Measurements from ENCODE around the gene NPIPB2. TPM values are rescaled to one million over a fixed set of nuclear protein-coding genes. Genes with fewer than 3 reads are reported as not detected.

The NPIPB2 gene
- total and polyA plus RNA-seq, 12 donors: 1.6 to 21.2 (median 4.4) TPM

- TF ChIP-seq POLR2A (IDR thresholded peaks at IDR 0.05): no peak
- TF ChIP-seq, protein P1, sequence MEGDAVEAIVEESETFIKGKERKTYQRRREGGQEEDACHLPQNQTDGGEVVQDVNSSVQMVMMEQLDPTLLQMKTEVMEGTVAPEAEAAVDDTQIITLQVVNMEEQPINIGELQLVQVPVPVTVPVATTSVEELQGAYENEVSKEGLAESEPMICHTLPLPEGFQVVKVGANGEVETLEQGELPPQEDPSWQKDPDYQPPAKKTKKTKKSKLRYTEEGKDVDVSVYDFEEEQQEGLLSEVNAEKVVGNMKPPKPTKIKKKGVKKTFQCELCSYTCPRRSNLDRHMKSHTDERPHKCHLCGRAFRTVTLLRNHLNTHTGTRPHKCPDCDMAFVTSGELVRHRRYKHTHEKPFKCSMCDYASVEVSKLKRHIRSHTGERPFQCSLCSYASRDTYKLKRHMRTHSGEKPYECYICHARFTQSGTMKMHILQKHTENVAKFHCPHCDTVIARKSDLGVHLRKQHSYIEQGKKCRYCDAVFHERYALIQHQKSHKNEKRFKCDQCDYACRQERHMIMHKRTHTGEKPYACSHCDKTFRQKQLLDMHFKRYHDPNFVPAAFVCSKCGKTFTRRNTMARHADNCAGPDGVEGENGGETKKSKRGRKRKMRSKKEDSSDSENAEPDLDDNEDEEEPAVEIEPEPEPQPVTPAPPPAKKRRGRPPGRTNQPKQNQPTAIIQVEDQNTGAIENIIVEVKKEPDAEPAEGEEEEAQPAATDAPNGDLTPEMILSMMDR (IDR thresholded peaks at IDR 0.05): no peak
- 79 to 86% (median 84%) methylated on average over 3 of the region's 3 CpGs for WGBS, 4 donors
Measured at GRCh38 chr16:11968577-11968976, 26.7 kb upstream of the NPIPB2 start.

GRCh38 chr16:11967195-11967911, 25.5 kb upstream of the NPIPB2 start:
- H3K27me3 ChIP-seq: no peaks in the 10 kb centered on the region
- H3K36me3 ChIP-seq (replicated peaks in 1 of 2): no peaks in the 10 kb centered on the region
- no peak overlapping the region for H3K4me3 ChIP-seq
- TF ChIP-seq, protein P1 (IDR thresholded peaks at IDR 0.05): no peak
- TF ChIP-seq POLR2A (IDR thresholded peaks at IDR 0.05): no peak
- intact Hi-C loops (cut with DNase I): no loop called here
- H3K9me3 ChIP-seq (replicated peaks in 1 of 3): no peaks in the 10 kb centered on the region
- DNase-seq: no peak
- no peak overlapping the region for H3K27ac ChIP-seq
- no peaks in the 10 kb centered on the region for H3K4me1 ChIP-seq (replicated peaks in 1 of 2)
- 72 to 85% (median 77%) methylated on average over 17 of the region's 17 CpGs for WGBS, 4 donors

More at GRCh38 chr16:11968577-11968976, 26.7 kb upstream of the NPIPB2 start:
- no peaks in the 10 kb centered on the region for H3K27me3 ChIP-seq
- H3K4me1 ChIP-seq (replicated peaks in 1 of 2): no peaks in the 10 kb centered on the region
- no peak for DNase-seq
- H3K4me3 ChIP-seq: no peak overlapping the region
- no peak overlapping the region for H3K27ac ChIP-seq
- intact Hi-C loops (cut with DNase I): no loop called here
- no peaks in the 10 kb centered on the region for H3K36me3 ChIP-seq (replicated peaks in 1 of 2)
- H3K9me3 ChIP-seq (replicated peaks in 1 of 3): no peaks in the 10 kb centered on the region

DNA sequence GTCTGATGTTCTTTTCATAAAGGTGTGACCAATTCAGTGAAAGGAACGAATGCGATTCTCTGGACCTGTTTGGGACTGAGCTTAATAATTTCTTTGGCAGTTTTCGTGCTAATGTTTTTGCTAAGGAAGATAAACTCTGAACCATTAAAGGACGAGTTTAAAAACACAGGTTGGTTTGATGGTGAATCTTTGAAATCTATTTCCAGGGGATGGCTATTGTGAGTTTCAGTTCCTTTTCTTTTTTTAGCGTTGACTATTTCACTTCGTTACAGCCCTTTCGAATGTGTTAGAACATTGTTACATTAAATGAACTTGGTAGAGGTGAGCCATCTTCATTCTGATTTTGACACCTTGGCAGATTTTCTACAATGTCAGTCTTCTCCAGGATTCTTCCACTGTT, 24.3 kb upstream of the NPIPB2 start:
- no peak overlapping the region for H3K27ac ChIP-seq
- no peaks in the 10 kb centered on the region for H3K4me1 ChIP-seq (replicated peaks in 1 of 2)
- H3K27me3 ChIP-seq: no peaks in the 10 kb centered on the region
- H3K4me3 ChIP-seq: no peak overlapping the region
- H3K36me3 ChIP-seq (replicated peaks in 1 of 2): no peaks in the 10 kb centered on the region
- TF ChIP-seq, protein P1 (IDR thresholded peaks at IDR 0.05): no peak
- TF ChIP-seq POLR2A (IDR thresholded peaks at IDR 0.05): no peak
- H3K9me3 ChIP-seq (replicated peaks in 1 of 3): no peaks in the 10 kb centered on the region
- WGBS, 4 donors: 77 to 91% (median 80%) methylated on average over 7 of the region's 7 CpGs
- DNase-seq: no peak
- intact Hi-C loops (cut with DNase I): no loop called here

DNA sequence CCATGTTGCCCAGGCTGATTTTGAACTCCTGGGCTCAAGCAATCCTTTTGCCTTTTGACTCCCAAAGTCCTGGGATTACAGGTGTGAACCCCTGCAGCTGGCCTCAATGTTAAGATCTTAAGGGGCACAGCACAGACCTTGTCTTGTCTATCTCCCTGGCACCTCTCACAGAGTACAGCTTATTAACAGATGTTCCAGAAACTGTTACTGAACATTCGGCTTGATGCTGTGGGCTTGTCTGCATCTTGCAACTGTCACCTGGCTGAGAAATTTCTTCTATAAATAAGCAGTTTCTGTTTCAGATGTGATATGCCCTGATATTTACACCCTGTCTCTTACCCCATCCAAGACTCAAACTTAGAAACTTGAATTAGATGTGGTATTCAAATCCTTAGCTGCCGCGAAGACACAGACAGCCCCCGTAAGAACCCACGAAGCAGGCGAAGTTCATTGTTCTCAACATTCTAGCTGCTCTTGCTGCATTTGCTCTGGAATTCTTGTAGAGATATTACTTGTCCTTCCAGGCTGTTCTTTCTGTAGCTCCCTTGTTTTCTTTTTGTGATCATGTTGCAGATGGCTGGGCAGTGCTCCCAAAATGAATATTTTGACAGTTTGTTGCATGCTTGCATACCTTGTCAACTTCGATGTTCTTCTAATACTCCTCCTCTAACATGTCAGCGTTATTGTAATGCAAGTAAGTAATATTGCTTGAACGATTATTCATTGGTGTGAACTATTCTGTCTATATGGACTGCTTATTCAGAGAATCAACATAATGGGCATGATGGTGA, 23.1 kb upstream of the NPIPB2 start, which contains the start of gene TNFRSF17:
Gene TNFRSF17 (plus strand): TSS at position 450 of the 791 bp plus-strand sequence. CDS start 115 bp downstream, at position 565.
- no peak for TF ChIP-seq POLR2A (IDR thresholded peaks at IDR 0.05)
- TF ChIP-seq, protein P1 (IDR thresholded peaks at IDR 0.05): no peak
- H3K4me1 ChIP-seq (replicated peaks in 1 of 2): no peaks in the 10 kb centered on the region
- H3K4me3 ChIP-seq: no peak within 1 kb of the TSS
- no peaks in the 10 kb centered on the region for H3K9me3 ChIP-seq (replicated peaks in 1 of 3)
- 63 to 81% (median 71%) methylated on average over 9 of the region's 9 CpGs for WGBS, 4 donors
- H3K36me3 ChIP-seq (replicated peaks in 1 of 2): no peaks in the 10 kb centered on the region
- no peak for DNase-seq
- H3K27me3 ChIP-seq: no peaks in the 10 kb centered on the region
- intact Hi-C loops (cut with DNase I): no loop called here
- no peak within 1 kb of the TSS for H3K27ac ChIP-seq
